ENCODE results near the gene SPOCD1. TPM values are rescaled to one million over a fixed set of nuclear protein-coding genes. Genes with fewer than 3 reads are reported as not detected.

The SPOCD1 gene
- total and polyA plus RNA-seq, 2 of the 4 experiments (the other 2 are of a cell fraction) = 59.7 to 132 TPM

GRCh38 chr1:31745096-31745945 is 70.5 kb downstream of the SPOCD1 start (continued):
- TF ChIP-seq MAZ (IDR thresholded peaks at IDR 0.05; ENCODE audit: borderline replicate concordance, low read depth, low read length) (no peak), NFE2L2 (IDR thresholded peaks at IDR 0.05; ENCODE audit: low read depth, low read length) (no peak)

GRCh38 chr1:31744165-31744888 is 71.5 kb downstream of the SPOCD1 start:
- no TSS peak for BruUV-seq (replicated peaks)
- in situ Hi-C loops (cut with MboI; ENCODE audit: low sequenced_read_pairs) = loop anchor here (10.0 kb wide), 1 partner anchor 80 kb away; no protein-coding TSS in a partner anchor
- WGBS, 2 experiments (ENCODE audit: extremely low coverage in 2 of 2, insufficient read length in 1 of 2) = 91% methylated on average over 11 of the region's 28 CpGs; no CpG with 5 or more reads in 1 of the 2 experiments
- Histone ChIP-seq H3K4me3 (ENCODE audit: insufficient read depth, low read depth, low read length) (no peak overlapping the region), H3K27ac (ENCODE audit: insufficient read depth, low read length) (no peak overlapping the region), H2BK20ac (ENCODE audit: low read depth, low read length) (no peak overlapping the region), H3K36me3 (ENCODE audit: control insufficient read depth, insufficient read depth, low read length) (peaks cover 3% of the 10 kb centered on the region; the same call in 1 of the 2 replicates), H4K8ac (ENCODE audit: low read depth in 2 of 2, low read length in 2 of 2) (no peak overlapping the region), H3K4me2 (ENCODE audit: low read depth, low read length) (no peak overlapping the region), H3K23ac (ENCODE audit: low read depth, low read length) (no peak overlapping the region), H3K9me1 (ENCODE audit: insufficient read depth, low read length) (peaks cover 2% of the 10 kb centered on the region; the same call in 1 of the 2 replicates), H4K5ac (ENCODE audit: low read depth, low read length) (no peak overlapping the region), H3K9me3 (ENCODE audit: control insufficient read depth, insufficient read depth, low read length) (no peaks in the 10 kb centered on the region), H4K20me1 (ENCODE audit: insufficient read depth, low read length) (peaks cover 23% of the 10 kb centered on the region; the same call in 1 of the 2 replicates), H2BK120ac (ENCODE audit: low read depth, low read length) (no peak overlapping the region), H3K14ac (replicated peaks; ENCODE audit: low read depth, low read length) (no peak overlapping the region), H3K4ac (ENCODE audit: low read depth, low read length) (no peak overlapping the region), H3K18ac (ENCODE audit: low read depth, low read length) (no peak overlapping the region), H2BK5ac (ENCODE audit: low read depth, low read length, poor library complexity, severe bottlenecking) (no peak overlapping the region), H4K91ac (ENCODE audit: insufficient read depth, low read depth, low read length) (no peak overlapping the region), H2AK9ac (replicated peaks; ENCODE audit: low read depth, low read length, poor library complexity) (peak overlapping the region; percentile 78), H3K27me3 (ENCODE audit: control insufficient read depth, insufficient read depth, low read length) (no peaks in the 10 kb centered on the region), H3K56ac (ENCODE audit: extremely low read depth, insufficient read depth, low read length) (no peak overlapping the region), H3K4me1 (ENCODE audit: control insufficient read depth, insufficient read depth, low read length) (peaks cover 12% of the 10 kb centered on the region; the same call in 1 of the 2 replicates), H3K9ac (ENCODE audit: low read depth, low read length) (no peak overlapping the region), H2AK5ac (ENCODE audit: low read depth, low read length) (no peak overlapping the region), H2BK15ac (ENCODE audit: low read depth, low read length) (no peak overlapping the region), H2AFZ (replicated peaks; ENCODE audit: low read length, poor library complexity) (no peak overlapping the region), H3K79me1 (ENCODE audit: low read depth in 1 of 2, low read length in 2 of 2) (no peaks in the 10 kb centered on the region)
- ChIA-PET POLR2A (ENCODE audit: unreplicated experiment) (no interaction called here), CTCF (interaction anchor here (1.4 kb wide), 1 partner anchor 32 kb away, joined by 4 read pairs; no protein-coding TSS in a partner anchor)
- DNase-seq (no peak), ATAC-seq (ENCODE audit: low read depth) (no peak)
- intact Hi-C loops (cut with micrococcal nuclease) = no loop called here
- TF ChIP-seq BHLHE40 (IDR thresholded peaks at IDR 0.05; ENCODE audit: low read depth, low read length) (no peak), USF2 (IDR thresholded peaks at IDR 0.05; ENCODE audit: low read depth, low read length) (no peak), SMC3 (IDR thresholded peaks at IDR 0.05; ENCODE audit: low read depth, low read length) (no peak), ELK1 (IDR thresholded peaks at IDR 0.05; ENCODE audit: borderline replicate concordance, low read depth, low read length) (no peak), NFE2L2 (IDR thresholded peaks at IDR 0.05; ENCODE audit: low read depth, low read length) (no peak), RCOR1 (IDR thresholded peaks at IDR 0.05; ENCODE audit: insufficient replicate concordance, low read length) (no peak), RFX5 (IDR thresholded peaks at IDR 0.05; ENCODE audit: low read depth, low read length) (no peak), MAZ (IDR thresholded peaks at IDR 0.05; ENCODE audit: borderline replicate concordance, low read depth, low read length) (no peak), POLR2A (IDR thresholded peaks at IDR 0.05; ENCODE audit: low read depth, low read length) (no peak), RAD21 (IDR thresholded peaks at IDR 0.05; ENCODE audit: low read length) (no peak), MXI1 (IDR thresholded peaks at IDR 0.05; ENCODE audit: borderline replicate concordance, low read depth, low read length) (no peak)
- dilution Hi-C loops (cut with HindIII; ENCODE audit: low sequenced_read_pairs, unreplicated experiment) = no loop called here
